ENCODE results near the gene DNASE1L1. TPM values are rescaled to one million over a fixed set of nuclear protein-coding genes. Genes with fewer than 3 reads are reported as not detected.

The DNASE1L1 gene
- total and polyA plus RNA-seq, 2 donors (not counting 1 experiment from before 2014, with no cell fraction given) = 11.3 to 38.5 TPM

GRCh38 chrX:154431341-154431740, 22.3 kb upstream of the DNASE1L1 start:
- Histone ChIP-seq H3K4me1 (ENCODE audit: control insufficient read depth, extremely low read depth, insufficient read depth, low read length) (no peaks in the 10 kb centered on the region), H4K20me1 (ENCODE audit: control insufficient read depth, extremely low read depth, insufficient read depth, low read length) (no peaks in the 10 kb centered on the region), H2AFZ (ENCODE audit: low read length) (no peak overlapping the region), H3K4me2 (ENCODE audit: extremely low read depth, insufficient read depth, low read length) (no peak overlapping the region), H3K79me2 (ENCODE audit: control insufficient read depth, insufficient read depth, low read length) (peaks cover 14% of the 10 kb centered on the region), H3K27me3 (ENCODE audit: control insufficient read depth, insufficient read depth, low read length) (no peaks in the 10 kb centered on the region), H3K36me3 (ENCODE audit: control insufficient read depth, insufficient read depth, low read length) (peaks cover 5% of the 10 kb centered on the region), H3K9me3 (ENCODE audit: control insufficient read depth, insufficient read depth, low read depth, low read length) (no peaks in the 10 kb centered on the region), H3K9ac (ENCODE audit: insufficient read depth, low read length) (no peak overlapping the region), H3K27ac (ENCODE audit: insufficient read depth, low read length) (no peak overlapping the region), H3K4me3 (replicated peaks in 1 of 4; ENCODE audit: control extremely low read depth in 1 of 4, insufficient read depth in 1 of 4, low read depth in 3 of 4, low read length in 4 of 4) (no peak overlapping the region)
- no peak for DNase-seq (ENCODE audit: low read depth in 2 of 2)
- no peak for TF ChIP-seq CTCF (conservative IDR thresholded peaks at IDR 0.05 in 1 of 2, IDR thresholded peaks at IDR 0.05 in 1 of 2; ENCODE audit: low read depth in 1 of 2, low read length in 2 of 2)
- TF ChIP-seq EZH2 (IDR thresholded peaks at IDR 0.05; ENCODE audit: low read length, missing control alignments) = no peak

DNA sequence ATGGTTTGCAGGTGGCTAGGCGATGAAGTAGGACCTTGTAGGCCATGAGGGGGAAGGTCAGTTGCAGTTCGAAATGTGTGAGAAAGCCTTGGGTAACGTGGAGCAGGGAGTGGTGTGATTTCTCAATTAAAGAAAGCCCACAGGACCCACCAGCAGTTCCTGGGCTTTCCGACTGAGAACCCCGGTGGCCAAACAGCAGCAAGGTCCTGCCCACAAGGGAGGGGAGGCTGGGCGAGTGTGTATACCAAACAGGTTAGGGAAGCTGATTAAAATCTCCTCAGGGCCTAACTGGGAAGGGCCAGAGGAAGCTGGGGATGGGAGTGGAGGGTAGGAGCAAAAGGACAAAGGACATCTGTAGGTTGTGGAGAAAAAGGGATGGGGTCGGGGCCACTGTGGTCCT, 21.9 kb upstream of the DNASE1L1 start:
- Histone ChIP-seq H3K9ac (ENCODE audit: insufficient read depth, low read length) (no peak overlapping the region), H3K36me3 (ENCODE audit: control insufficient read depth, insufficient read depth, low read length) (peaks cover 5% of the 10 kb centered on the region), H3K4me3 (replicated peaks in 1 of 4; ENCODE audit: control extremely low read depth in 1 of 4, insufficient read depth in 1 of 4, low read depth in 3 of 4, low read length in 4 of 4) (no peak overlapping the region), H3K4me1 (ENCODE audit: control insufficient read depth, extremely low read depth, insufficient read depth, low read length) (no peaks in the 10 kb centered on the region), H3K79me2 (ENCODE audit: control insufficient read depth, insufficient read depth, low read length) (peaks cover 14% of the 10 kb centered on the region), H4K20me1 (ENCODE audit: control insufficient read depth, extremely low read depth, insufficient read depth, low read length) (no peaks in the 10 kb centered on the region), H3K4me2 (ENCODE audit: extremely low read depth, insufficient read depth, low read length) (no peak overlapping the region), H3K27ac (ENCODE audit: insufficient read depth, low read length) (no peak overlapping the region), H3K27me3 (ENCODE audit: control insufficient read depth, insufficient read depth, low read length) (no peaks in the 10 kb centered on the region), H2AFZ (ENCODE audit: low read length) (no peak overlapping the region), H3K9me3 (ENCODE audit: control insufficient read depth, insufficient read depth, low read depth, low read length) (no peaks in the 10 kb centered on the region)
- no peak for DNase-seq (ENCODE audit: low read depth in 2 of 2)
- TF ChIP-seq EZH2 (IDR thresholded peaks at IDR 0.05; ENCODE audit: low read length, missing control alignments) (no peak), CTCF (conservative IDR thresholded peaks at IDR 0.05 in 1 of 2, IDR thresholded peaks at IDR 0.05 in 1 of 2; ENCODE audit: low read depth in 1 of 2, low read length in 2 of 2) (no peak)

- Histone ChIP-seq H2AFZ (ENCODE audit: low read length) (no peak overlapping the region), H3K79me2 (ENCODE audit: control insufficient read depth, insufficient read depth, low read length) (peaks cover 14% of the 10 kb centered on the region), H3K9me3 (ENCODE audit: control insufficient read depth, insufficient read depth, low read depth, low read length) (no peaks in the 10 kb centered on the region), H3K4me3 (replicated peaks in 1 of 4; ENCODE audit: control extremely low read depth in 1 of 4, insufficient read depth in 1 of 4, low read depth in 3 of 4, low read length in 4 of 4) (no peak overlapping the region), H3K9ac (ENCODE audit: insufficient read depth, low read length) (no peak overlapping the region), H3K27ac (ENCODE audit: insufficient read depth, low read length) (no peak overlapping the region), H3K4me1 (ENCODE audit: control insufficient read depth, extremely low read depth, insufficient read depth, low read length) (no peaks in the 10 kb centered on the region), H3K4me2 (ENCODE audit: extremely low read depth, insufficient read depth, low read length) (no peak overlapping the region), H3K27me3 (ENCODE audit: control insufficient read depth, insufficient read depth, low read length) (no peaks in the 10 kb centered on the region), H4K20me1 (ENCODE audit: control insufficient read depth, extremely low read depth, insufficient read depth, low read length) (no peaks in the 10 kb centered on the region), H3K36me3 (ENCODE audit: control insufficient read depth, insufficient read depth, low read length) (peaks cover 3% of the 10 kb centered on the region)
- TF ChIP-seq CTCF (conservative IDR thresholded peaks at IDR 0.05 in 1 of 2, IDR thresholded peaks at IDR 0.05 in 1 of 2; ENCODE audit: low read depth in 1 of 2, low read length in 2 of 2) = no peak
- no peak for TF ChIP-seq EZH2 (IDR thresholded peaks at IDR 0.05; ENCODE audit: low read length, missing control alignments)
- DNase-seq (ENCODE audit: low read depth in 2 of 2) = no peak
These were observed 21.4 kb upstream of the DNASE1L1 start for GRCh38 chrX:154430479-154430878.

Measured in fibroblast of lung (primary cell).